HG03575 (cell line): ENCODE data around the gene NIPAL3.
"Not testable (repeated sequence)": the region's sequence is repeated elsewhere in the genome, so short reads cannot be mapped to it uniquely, and the experiment has no call there.

Experiments used
- ATAC-seq: cut with Tn5 transposase; IDR thresholded peaks from one replicate; pipeline ENCODE4 v1.9.1; 2021; ENCODE audit not compliant: unreplicated experiment, insufficient number of reproducible peaks, low FRiP score; ENCODE audit errors: extremely low read depth

NIPAL3 gene

GRCh38 chr1:24481101-24481500, 65.5 kb downstream of the NIPAL3 start:
- ATAC-seq = no peak

GRCh38 chr1:24481843-24482610, 66.4 kb downstream of the NIPAL3 start:
- no peak for ATAC-seq

- ATAC-seq = no peak
Measured at GRCh38 chr1:24483441-24483840, 67.8 kb downstream of the NIPAL3 start.

- no peak for ATAC-seq
Measured at GRCh38 chr1:24484199-24484598, 68.6 kb downstream of the NIPAL3 start.

GRCh38 chr1:24486331-24487065, 70.9 kb downstream of the NIPAL3 start:
- no peak for ATAC-seq

GRCh38 chr1:24487455-24487854, 71.9 kb downstream of the NIPAL3 start:
- no peak for ATAC-seq

GRCh38 chr1:24488159-24488558, 72.6 kb downstream of the NIPAL3 start:
- ATAC-seq = not testable (repeated sequence)

- ATAC-seq = no peak
Measured at GRCh38 chr1:24489674-24490073, 74.1 kb downstream of the NIPAL3 start.

- ATAC-seq = no peak
Measured at GRCh38 chr1:24490101-24490781, 74.6 kb downstream of the NIPAL3 start.

GRCh38 chr1:24491577-24492360, 76.2 kb downstream of the NIPAL3 start:
- no peak for ATAC-seq

GRCh38 chr1:24492935-24493334, 77.3 kb downstream of the NIPAL3 start:
- not testable (repeated sequence) for ATAC-seq

GRCh38 chr1:24493785-24494184, 78.2 kb downstream of the NIPAL3 start:
- ATAC-seq = no peak

- no peak for ATAC-seq
Measured at GRCh38 chr1:24498589-24498988, 83.0 kb downstream of the NIPAL3 start.

GRCh38 chr1:24500448-24501048, 84.9 kb downstream of the NIPAL3 start:
- ATAC-seq = no peak

GRCh38 chr1:24501371-24502064, 85.9 kb downstream of the NIPAL3 start:
- ATAC-seq = no peak

- ATAC-seq = no peak
Measured at GRCh38 chr1:24502065-24502708, 86.6 kb downstream of the NIPAL3 start.

GRCh38 chr1:24502709-24503058, 87.1 kb downstream of the NIPAL3 start, which contains the start of gene RCAN3:
RCAN3 (plus strand) TSS chr1:24502836; CDS start chr1:24514373, 11,537 bp downstream.
- no peak for ATAC-seq
